GM12873 (cell line): Measurements from ENCODE around the gene TLE2.

ENCODE experiments used
- TF ChIP-seq, protein P1 (sequence below): IDR thresholded peaks from 2 replicates; pipeline ENCODE4 v1.5.1; 2012; ENCODE audit warnings: low read depth, mild to moderate bottlenecking, moderate library complexity, low read length, control low read depth; ENCODE audit not compliant: insufficient read depth; ENCODE audit errors: missing control alignments

The TLE2 gene

DNA sequence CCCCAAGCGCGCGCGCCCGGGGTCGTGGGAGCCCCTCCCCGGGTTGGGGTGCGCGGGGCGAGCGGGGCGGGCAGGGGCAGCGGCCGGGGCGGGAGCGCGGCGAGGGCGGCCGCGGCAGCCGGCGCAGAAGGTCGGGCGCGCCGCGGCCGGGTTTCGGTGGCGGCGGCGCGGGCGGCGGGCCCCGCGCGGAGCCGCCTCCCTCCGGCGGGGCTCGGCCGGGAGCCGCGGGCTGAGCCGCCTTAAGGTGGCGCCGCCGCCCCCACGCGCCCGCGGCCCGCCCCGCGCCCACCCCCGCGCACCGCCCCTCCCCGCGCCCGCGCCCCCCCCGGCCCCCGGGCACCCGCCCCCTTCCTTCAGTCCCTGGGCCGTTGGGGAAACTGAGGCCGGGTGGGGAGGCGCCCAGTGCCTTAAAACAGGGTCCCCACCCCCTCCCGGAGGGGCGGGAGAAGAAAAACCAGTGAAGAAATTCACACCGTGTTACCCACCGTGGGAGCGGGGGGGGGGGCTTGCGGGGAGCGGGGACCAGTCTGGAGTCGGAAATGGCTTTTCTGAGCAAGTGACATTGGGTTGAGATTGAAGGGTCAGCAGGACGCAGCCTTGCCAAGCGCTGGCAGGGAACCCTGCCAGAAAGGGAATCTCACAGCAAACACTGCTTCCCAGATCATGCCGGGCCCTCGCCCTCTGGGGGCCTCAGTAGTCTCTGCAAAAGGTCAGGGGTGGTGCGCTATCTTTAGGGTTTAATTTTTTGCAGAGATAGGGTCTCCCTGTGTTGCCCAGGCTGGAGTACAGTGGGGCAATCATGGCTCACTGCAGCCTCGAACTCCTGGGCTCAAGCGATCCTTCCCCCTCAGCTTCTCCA is at the start of gene TLE2:
Gene TLE2, minus strand, starts transcription at position 216 of the 859 bp plus-strand sequence. CDS start 376 bp downstream, outside the sequence.
- TF ChIP-seq, protein P1, sequence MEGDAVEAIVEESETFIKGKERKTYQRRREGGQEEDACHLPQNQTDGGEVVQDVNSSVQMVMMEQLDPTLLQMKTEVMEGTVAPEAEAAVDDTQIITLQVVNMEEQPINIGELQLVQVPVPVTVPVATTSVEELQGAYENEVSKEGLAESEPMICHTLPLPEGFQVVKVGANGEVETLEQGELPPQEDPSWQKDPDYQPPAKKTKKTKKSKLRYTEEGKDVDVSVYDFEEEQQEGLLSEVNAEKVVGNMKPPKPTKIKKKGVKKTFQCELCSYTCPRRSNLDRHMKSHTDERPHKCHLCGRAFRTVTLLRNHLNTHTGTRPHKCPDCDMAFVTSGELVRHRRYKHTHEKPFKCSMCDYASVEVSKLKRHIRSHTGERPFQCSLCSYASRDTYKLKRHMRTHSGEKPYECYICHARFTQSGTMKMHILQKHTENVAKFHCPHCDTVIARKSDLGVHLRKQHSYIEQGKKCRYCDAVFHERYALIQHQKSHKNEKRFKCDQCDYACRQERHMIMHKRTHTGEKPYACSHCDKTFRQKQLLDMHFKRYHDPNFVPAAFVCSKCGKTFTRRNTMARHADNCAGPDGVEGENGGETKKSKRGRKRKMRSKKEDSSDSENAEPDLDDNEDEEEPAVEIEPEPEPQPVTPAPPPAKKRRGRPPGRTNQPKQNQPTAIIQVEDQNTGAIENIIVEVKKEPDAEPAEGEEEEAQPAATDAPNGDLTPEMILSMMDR, result no peak

DNA sequence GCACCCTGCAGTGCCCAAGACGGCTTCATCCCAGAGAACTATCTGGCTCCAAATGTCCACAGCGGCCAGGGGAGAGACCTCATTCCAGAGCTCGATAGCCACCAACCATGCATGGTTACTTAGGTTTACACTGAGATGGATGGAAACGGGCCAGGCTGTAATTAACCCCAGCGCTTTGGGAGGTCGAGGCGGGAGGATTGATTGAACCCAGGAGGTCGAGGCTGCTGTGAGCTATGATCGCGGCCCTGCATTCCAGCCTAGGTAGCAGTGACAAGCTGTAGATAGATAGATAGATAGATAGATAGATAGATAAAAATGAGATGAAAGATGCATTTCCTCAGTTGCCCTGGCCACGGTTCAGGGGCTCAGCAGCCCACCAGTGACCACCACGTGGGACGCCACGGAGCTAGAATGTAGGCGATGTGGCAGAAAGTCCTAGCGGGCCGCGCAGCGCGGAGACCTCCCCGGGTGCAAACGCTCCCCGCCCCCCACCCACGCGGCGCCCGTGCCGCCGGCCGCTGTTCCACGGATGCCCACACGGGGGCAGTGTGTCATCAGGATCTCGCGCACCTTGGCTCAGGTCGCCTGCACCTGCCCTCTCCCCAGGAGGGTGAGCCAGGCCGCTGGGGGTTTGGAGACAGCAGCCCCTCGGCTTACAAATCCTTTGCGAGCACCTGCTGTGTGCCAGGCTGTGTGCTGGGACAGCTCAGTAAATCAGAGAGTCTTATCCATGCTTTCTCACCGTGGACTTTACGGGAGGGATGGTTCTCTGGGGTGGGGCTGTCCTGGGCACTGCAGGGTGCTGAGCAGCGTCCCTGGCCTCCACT is 46.7 kb upstream of the TLE2 start:
- TF ChIP-seq, protein P1, result peak; percentile 94

DNA sequence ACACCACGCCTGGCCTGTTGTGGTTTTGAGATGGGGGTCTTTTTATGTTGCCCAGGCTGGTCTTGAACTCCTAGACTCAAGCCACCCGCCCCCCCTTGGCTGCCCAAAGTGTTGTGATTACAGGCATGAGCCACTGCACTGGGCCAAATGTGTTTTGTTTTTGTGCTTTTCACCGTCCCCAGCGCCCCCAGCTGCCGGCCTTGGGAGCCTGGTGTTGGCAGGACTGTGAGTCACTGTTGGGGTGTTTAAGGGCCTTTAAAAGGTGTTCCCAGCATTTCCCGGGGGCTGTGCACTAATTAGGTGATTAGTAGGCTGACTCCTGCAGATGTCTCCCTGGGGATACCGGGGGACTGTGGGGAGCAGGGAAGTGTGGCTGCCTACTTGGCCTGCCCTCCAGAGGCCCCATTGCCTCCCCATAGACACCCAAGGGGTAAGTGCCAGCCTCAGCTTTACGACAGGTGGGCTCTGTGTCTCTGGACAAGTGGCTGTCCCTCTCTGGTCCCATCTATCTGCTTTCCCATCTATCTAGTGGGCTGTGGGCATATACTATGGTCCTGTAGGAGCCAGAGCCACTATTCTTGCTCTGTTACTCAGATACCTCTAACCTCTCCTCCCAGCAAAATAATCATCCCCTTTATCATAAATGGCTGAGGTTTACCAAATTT is 45.0 kb upstream of the TLE2 start:
- TF ChIP-seq, protein P1, result no peak

DNA sequence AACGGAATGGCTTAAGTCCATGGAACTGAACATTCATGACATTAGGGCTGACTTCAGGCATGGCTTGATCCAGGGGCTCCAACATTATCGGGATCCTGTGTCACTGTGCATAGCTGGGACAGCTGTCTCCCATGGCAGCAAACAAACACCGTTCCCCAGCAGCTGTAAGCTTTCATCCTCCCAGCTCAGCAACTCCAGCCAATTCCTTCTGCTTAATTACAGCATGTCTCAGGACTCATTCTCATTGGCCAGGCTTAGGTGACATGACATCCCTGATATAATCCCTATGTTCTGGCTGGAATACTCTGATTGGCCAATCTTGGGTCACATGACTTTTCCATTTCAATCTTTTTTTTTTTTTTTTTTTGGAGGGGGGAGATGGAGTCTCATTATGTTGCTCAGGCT is 44.1 kb upstream of the TLE2 start:
- TF ChIP-seq, protein P1, result no peak

DNA sequence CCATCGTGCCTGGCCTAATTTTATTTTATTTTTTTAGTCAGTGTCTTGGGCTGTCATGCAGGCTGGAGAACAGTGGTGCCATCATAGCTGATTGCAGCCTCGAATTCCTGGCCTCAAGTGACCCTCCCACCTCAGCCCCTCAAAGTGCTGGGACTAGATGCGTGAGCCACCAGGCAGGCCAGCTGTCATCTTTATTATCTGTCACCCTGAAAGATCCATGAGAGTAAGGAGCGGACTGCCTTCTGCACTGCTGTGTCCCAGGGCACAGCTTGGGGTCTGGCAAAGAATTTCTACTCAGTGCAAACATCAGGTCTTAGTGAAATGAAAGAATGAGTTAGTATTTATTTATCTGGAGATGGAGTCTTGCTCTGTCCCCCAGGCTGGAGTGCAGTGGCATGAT is 42.7 kb upstream of the TLE2 start:
- TF ChIP-seq, protein P1, result no peak

DNA sequence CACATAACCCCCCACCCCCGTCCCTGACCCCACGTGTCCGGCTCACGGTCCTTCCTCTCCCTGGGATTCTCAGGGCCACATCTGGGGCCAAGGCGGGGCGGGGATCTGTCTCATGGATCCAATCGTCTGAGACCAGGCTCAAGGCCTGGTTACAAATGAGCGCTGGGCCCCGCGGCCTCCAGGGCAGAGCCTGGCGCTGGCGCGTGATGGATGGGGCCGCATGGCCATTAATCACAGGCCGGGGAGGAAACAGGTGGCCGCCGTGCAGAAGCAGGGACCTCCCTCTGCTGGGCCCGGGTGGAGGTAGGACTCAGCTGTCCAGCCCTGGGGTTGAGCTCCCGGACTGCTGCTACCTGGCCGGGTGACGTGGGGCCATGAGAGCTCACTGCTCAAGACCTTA is 39.0 kb upstream of the TLE2 start:
- TF ChIP-seq, protein P1, result no peak

DNA sequence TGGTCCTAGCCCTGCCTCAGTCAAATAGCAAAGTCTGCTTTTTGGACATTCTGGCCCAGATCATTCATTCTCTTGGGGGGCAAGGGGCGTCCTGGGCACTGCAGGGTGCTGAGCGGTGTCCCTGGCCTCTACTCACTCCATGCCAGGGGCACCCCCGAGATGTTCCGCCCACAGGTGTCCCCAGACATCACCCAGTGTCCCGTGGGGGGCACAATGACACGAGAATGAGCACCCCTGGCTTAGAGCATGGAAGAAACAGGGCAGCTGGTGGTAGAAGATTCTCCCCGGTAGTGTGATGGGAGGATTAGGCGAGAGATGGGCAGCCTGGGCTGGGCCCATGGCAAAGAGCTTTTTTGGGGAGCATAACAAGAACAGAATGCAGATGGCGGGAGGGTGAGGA is 38.5 kb upstream of the TLE2 start:
- TF ChIP-seq, protein P1, result no peak
